ENCODE data around the gene DEFB115.

GRCh38 chr20:31237763-31238162 lies 19.7 kb upstream of the DEFB115 start:
- TF ChIP-seq EZH2 (IDR thresholded peaks at IDR 0.05) (no peak), POLR2AphosphoS5 (IDR thresholded peaks at IDR 0.05; ENCODE audit: borderline replicate concordance, low read depth, low read length) (no peak), FOXP2 (optimal IDR thresholded peaks at IDR 0.05; ENCODE audit: control extremely low read depth, extremely low read length, insufficient read depth) (no peak)

All from SK-N-MC (cell line).